Endothelial cell of umbilical vein (primary cell): ENCODE measurements around the gene GRM5. TPM values are rescaled to one million over a fixed set of nuclear protein-coding genes. Genes with fewer than 3 reads are reported as not detected.

Source experiments
- BruUV-seq: library from RNA; stranded (reverse); fragments of 400-500 nt; replicated peaks from 2 replicates; lab custom pipeline; 2021; lab: Mats Ljungman, UMichigan
- CTCF ChIA-PET: fragments of 300-600, 350-600 bp; sonication (Branson Sonifier 250); formaldehyde crosslinking; loops from one replicate; lab custom pipeline; 2021; ENCODE audit warnings: antibody characterized with exemption, inconsistent platforms; lab: Charles Lee
- POLR2A ChIA-PET: fragments of 300-600, 350-600 bp; sonication (Branson Sonifier 250); formaldehyde crosslinking; loops from one replicate; lab custom pipeline; 2021; ENCODE audit warnings: antibody characterized with exemption, inconsistent platforms; lab: Charles Lee
- DNase-seq: peaks from one replicate; pipeline ENCODE4 v3.0.0-alpha.2; 2011; ENCODE audit warnings: low read depth, low spot score
- FAIRE-seq: peaks from 2 replicates; lab custom pipeline; 2011; peaks lifted over from hg19 to GRCh38; lab: Jason Lieb, UNC
- H2AFZ ChIP-seq: 2 replicates; pipeline ENCODE4 v1.6.0; 2012; ENCODE audit warnings: low read depth, low read length, control low read depth, inconsistent platforms
- H3K27ac ChIP-seq: 2 replicates; pipeline ENCODE4 v1.5.1; 2011; ENCODE audit warnings: low read depth, mild to moderate bottlenecking, control low read depth, low read length, moderate library complexity; ENCODE audit not compliant: insufficient read depth
- H3K27me3 ChIP-seq, 2 experiments: 2 replicates each; pipeline versions ENCODE4 v1.6.0 to v1.6.1; 2011; ENCODE audit warnings: low read length in 2 of 2, mixed read lengths in 1 of 2; ENCODE audit not compliant: control insufficient read depth in 2 of 2, insufficient read depth in 2 of 2
- H3K36me3 ChIP-seq, 2 experiments: 2 replicates in 1 of 2; 3 replicates in 1 of 2; pipeline ENCODE4 v1.5.1; 2011; ENCODE audit warnings: low read length in 2 of 2, mild to moderate bottlenecking in 1 of 2, moderate library complexity in 1 of 2; ENCODE audit not compliant: control insufficient read depth in 2 of 2, insufficient read depth in 2 of 2; ENCODE audit errors: extremely low read depth in 1 of 2
- H3K4me1 ChIP-seq: 3 replicates; pipeline ENCODE4 v1.5.1; 2011; ENCODE audit warnings: mild to moderate bottlenecking, low read length; ENCODE audit not compliant: control insufficient read depth, insufficient read depth; ENCODE audit errors: extremely low read depth
- H3K4me2 ChIP-seq: 2 replicates; pipeline ENCODE4 v1.6.1; 2011; ENCODE audit warnings: low read length, control low read depth, mixed read lengths; ENCODE audit not compliant: insufficient read depth
- H3K4me3 ChIP-seq, 3 experiments: fragments of 200-600 bp in 1 of 3; sonication (generic), shearing (Covaris generic) in 1 of 3; replicated peaks in 1 of 3; 2 replicates each; pipeline ENCODE4 v1.5.1; 2011 to 2016; ENCODE audit warnings: control low read depth in 3 of 3, low read length in 3 of 3, mild to moderate bottlenecking in 2 of 3, inconsistent platforms in 1 of 3, low read depth in 1 of 3, moderate library complexity in 1 of 3; ENCODE audit not compliant: insufficient read depth in 1 of 3
- H3K79me2 ChIP-seq: 2 replicates; pipeline ENCODE4 v1.6.0; 2012; ENCODE audit warnings: low read length, inconsistent platforms; ENCODE audit not compliant: control insufficient read depth, insufficient read depth
- H3K9ac ChIP-seq: replicated peaks from 2 replicates; pipeline ENCODE3; 2011; ENCODE audit warnings: low read length, control low read depth; ENCODE audit not compliant: insufficient read depth; ENCODE audit errors: extremely low read depth
- H3K9me1 ChIP-seq: replicated peaks from 3 replicates; pipeline ENCODE4 v1.6.0; 2011; ENCODE audit warnings: mild to moderate bottlenecking, low read length; ENCODE audit not compliant: control insufficient read depth, insufficient read depth; ENCODE audit errors: extremely low read depth
- H3K9me3 ChIP-seq: replicated peaks from 2 replicates; pipeline ENCODE4 v1.5.1; 2012; ENCODE audit warnings: low read length, inconsistent platforms; ENCODE audit not compliant: control insufficient read depth, insufficient read depth
- H4K20me1 ChIP-seq: replicated peaks from 2 replicates; pipeline ENCODE3; 2011; ENCODE audit warnings: mild to moderate bottlenecking, low read length; ENCODE audit not compliant: control insufficient read depth, insufficient read depth; ENCODE audit errors: extremely low read depth
- FOS ChIP-seq: IDR thresholded peaks from 2 replicates; pipeline ENCODE4 v1.6.1; 2011; ENCODE audit warnings: mild to moderate bottlenecking, low read length, moderate library complexity, borderline replicate concordance; ENCODE audit not compliant: insufficient read depth
- JUN ChIP-seq: IDR thresholded peaks from 2 replicates; pipeline ENCODE4 v1.6.1; 2011; ENCODE audit warnings: borderline replicate concordance, low read depth; ENCODE audit not compliant: insufficient read length, insufficient read depth
- MYC ChIP-seq: IDR thresholded peaks from one replicate; pipeline ENCODE4 v1.6.1; 2011; ENCODE audit warnings: mild to moderate bottlenecking, low read depth, low read length
- POLR2A ChIP-seq: IDR thresholded peaks from 2 replicates; pipeline ENCODE4 v1.6.1; 2012; ENCODE audit warnings: low read depth, mild to moderate bottlenecking, control low read depth, low read length
- POLR2AphosphoS5 ChIP-seq: IDR thresholded peaks from 2 replicates; pipeline ENCODE4 v1.6.1; 2012; ENCODE audit warnings: low read depth, mild to moderate bottlenecking, control low read depth, low read length, moderate library complexity; ENCODE audit not compliant: insufficient read depth
- dilution Hi-C: fragments of 300-500 bp; cut with MboI; formaldehyde crosslinking; loops from one replicate; pipeline ENCODE4 v1.15.0; 2019; ENCODE audit warnings: low sequenced_read_pairs; ENCODE audit not compliant: extremely low pct_ligation_motif_present
- intact Hi-C: fragments of 100-400 bp; cut with micrococcal nuclease; formaldehyde crosslinking; loops from one replicate; pipeline ENCODE4 v1.10.0; 2022
- polyA plus RNA-seq, 4 experiments: library from polyadenylated mRNA; depleted of rRNA in 3 of 4; stranded (reverse) in 3 of 4; unstranded in 1 of 4; fragments of >200 nt; gene quantifications; 2 replicates each; pipeline versions ENCODE4 v1.2.1 to v1.2.3, GENCODE V29; 2011 to 2012; ENCODE audit warnings: missing spikeins in 1 of 4
- total RNA-seq: library from RNA; stranded (reverse); gene quantifications from 2 replicates; pipeline ENCODE4 v1.2.3, GENCODE V29; 2021
- TF ChIP-seq, protein P1 (sequence below), 2 donors: IDR thresholded peaks; 1 replicate in 1 of 2; 2 replicates in 1 of 2; pipeline ENCODE4 v1.5.1; 2011; ENCODE audit warnings: low read length in 2 of 2, mild to moderate bottlenecking in 2 of 2, moderate library complexity in 2 of 2, control low read depth in 1 of 2, inconsistent platforms in 1 of 2, low read depth in 1 of 2; ENCODE audit not compliant: insufficient read depth in 1 of 2; ENCODE audit errors: extremely low read depth in 1 of 2
- TF ChIP-seq, protein P2 (sequence below): IDR thresholded peaks from 2 replicates; pipeline ENCODE4 v1.6.1; 2011; ENCODE audit not compliant: insufficient read depth, insufficient read length

GRM5 gene
- total and polyA plus RNA-seq, 2 donors (not counting 3 experiments of a cell fraction or from before 2014, with no cell fraction given), result 0.10 to 0.11 TPM

DNA sequence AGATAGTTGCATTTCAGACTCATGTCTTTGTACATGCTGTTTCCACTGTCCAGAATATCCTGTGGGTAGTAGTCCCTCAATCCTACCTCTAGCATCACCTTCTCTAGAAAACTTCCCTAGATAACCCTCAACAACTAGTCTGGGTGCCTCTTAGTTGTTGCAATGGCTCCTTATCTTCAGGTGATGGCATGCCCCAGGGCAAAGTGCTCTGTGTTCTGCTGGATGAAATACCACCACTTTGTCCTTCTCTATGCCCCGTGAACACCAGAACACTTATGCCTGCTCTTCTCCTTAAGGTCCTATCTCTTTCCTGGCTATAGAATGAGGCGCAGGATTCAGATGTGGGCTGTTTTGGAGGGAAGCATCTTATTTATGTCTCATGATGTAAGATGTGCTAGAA, 569.9 kb downstream of the GRM5 start:
- POLR2A ChIA-PET, result no interaction called here
- H3K79me2 ChIP-seq, result no peaks in the 10 kb centered on the region
- no peaks in the 10 kb centered on the region for H3K9me3 ChIP-seq
- H3K27me3 ChIP-seq, result no peaks in the 10 kb centered on the region
- H3K36me3 ChIP-seq, result no peaks in the 10 kb centered on the region
- no peak overlapping the region for H3K4me3 ChIP-seq
- no peak for TF ChIP-seq MYC
- TF ChIP-seq, protein P1, sequence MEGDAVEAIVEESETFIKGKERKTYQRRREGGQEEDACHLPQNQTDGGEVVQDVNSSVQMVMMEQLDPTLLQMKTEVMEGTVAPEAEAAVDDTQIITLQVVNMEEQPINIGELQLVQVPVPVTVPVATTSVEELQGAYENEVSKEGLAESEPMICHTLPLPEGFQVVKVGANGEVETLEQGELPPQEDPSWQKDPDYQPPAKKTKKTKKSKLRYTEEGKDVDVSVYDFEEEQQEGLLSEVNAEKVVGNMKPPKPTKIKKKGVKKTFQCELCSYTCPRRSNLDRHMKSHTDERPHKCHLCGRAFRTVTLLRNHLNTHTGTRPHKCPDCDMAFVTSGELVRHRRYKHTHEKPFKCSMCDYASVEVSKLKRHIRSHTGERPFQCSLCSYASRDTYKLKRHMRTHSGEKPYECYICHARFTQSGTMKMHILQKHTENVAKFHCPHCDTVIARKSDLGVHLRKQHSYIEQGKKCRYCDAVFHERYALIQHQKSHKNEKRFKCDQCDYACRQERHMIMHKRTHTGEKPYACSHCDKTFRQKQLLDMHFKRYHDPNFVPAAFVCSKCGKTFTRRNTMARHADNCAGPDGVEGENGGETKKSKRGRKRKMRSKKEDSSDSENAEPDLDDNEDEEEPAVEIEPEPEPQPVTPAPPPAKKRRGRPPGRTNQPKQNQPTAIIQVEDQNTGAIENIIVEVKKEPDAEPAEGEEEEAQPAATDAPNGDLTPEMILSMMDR (IDR thresholded peaks at IDR 0.05; ENCODE audit: extremely low read depth in 1 of 2, insufficient read depth in 1 of 2, low read depth in 1 of 2, low read length in 2 of 2), result no peak
- no peak for TF ChIP-seq JUN
- TF ChIP-seq POLR2A, result no peak
- TF ChIP-seq, protein P2, sequence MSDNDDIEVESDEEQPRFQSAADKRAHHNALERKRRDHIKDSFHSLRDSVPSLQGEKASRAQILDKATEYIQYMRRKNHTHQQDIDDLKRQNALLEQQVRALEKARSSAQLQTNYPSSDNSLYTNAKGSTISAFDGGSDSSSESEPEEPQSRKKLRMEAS, result no peak
- TF ChIP-seq FOS, result no peak
- TF ChIP-seq POLR2AphosphoS5, result no peak
- no peaks in the 10 kb centered on the region for H3K4me1 ChIP-seq
- H2AFZ ChIP-seq, result no peak overlapping the region
- BruUV-seq, result no TSS peak
- no peaks in the 10 kb centered on the region for H3K9me1 ChIP-seq
- CTCF ChIA-PET, result interaction anchor here (1.0 to 4.1 kb wide), 2 partner anchors 11 to 48 kb away, joined by 3 to 26 read pairs; no protein-coding TSS in a partner anchor
- no peak overlapping the region for H3K27ac ChIP-seq
- dilution Hi-C loops, result no loop called here
- intact Hi-C loops, result no loop called here
- no peak overlapping the region for H3K4me2 ChIP-seq
- FAIRE-seq (no peak), DNase-seq (no peak)
- H4K20me1 ChIP-seq, result no peaks in the 10 kb centered on the region
- no peak overlapping the region for H3K9ac ChIP-seq
